SKM-1 (cell line): Measurements from ENCODE around the gene PRR14L.
"Not testable (repeated sequence)": the region's sequence is repeated elsewhere in the genome, so short reads cannot be mapped to it uniquely, and the experiment has no call there.

Experiments used
- DNase-seq: peaks from one replicate; lab custom pipeline; 2025; ENCODE audit not compliant: unreplicated experiment; lab: John Stamatoyannopoulos, UW

The PRR14L gene

GRCh38 chr22:31742115-31742514 is 7.8 kb downstream of the PRR14L start:
- DNase-seq: no peak

GRCh38 chr22:31740314-31740713 is 9.6 kb downstream of the PRR14L start:
- DNase-seq: not testable (repeated sequence)

GRCh38 chr22:31739795-31740201 is 10.1 kb downstream of the PRR14L start:
- DNase-seq: no peak

GRCh38 chr22:31738566-31738965 is 11.4 kb downstream of the PRR14L start:
- DNase-seq: no peak

GRCh38 chr22:31737932-31738331 is 12.0 kb downstream of the PRR14L start:
- DNase-seq: no peak

- no peak for DNase-seq
Observed at GRCh38 chr22:31736458-31736857, 13.5 kb downstream of the PRR14L start.

- no peak for DNase-seq
Observed at GRCh38 chr22:31734512-31734911, 15.4 kb downstream of the PRR14L start.

GRCh38 chr22:31733580-31734079 is 16.3 kb downstream of the PRR14L start:
- no peak for DNase-seq

GRCh38 chr22:31732089-31732829 is 17.7 kb downstream of the PRR14L start:
- DNase-seq: no peak

- no peak for DNase-seq
Observed at GRCh38 chr22:31730344-31730711, 19.6 kb downstream of the PRR14L start.

GRCh38 chr22:31728857-31729256 is 21.1 kb downstream of the PRR14L start:
- no peak for DNase-seq

- no peak for DNase-seq
Observed at GRCh38 chr22:31726692-31727091, 23.2 kb downstream of the PRR14L start.

GRCh38 chr22:31723723-31724122 is 26.2 kb downstream of the PRR14L start:
- no peak for DNase-seq

- DNase-seq: no peak
Observed at GRCh38 chr22:31719850-31720471, 30.0 kb downstream of the PRR14L start.

GRCh38 chr22:31715147-31715778 is 34.7 kb downstream of the PRR14L start:
- no peak for DNase-seq

- not testable (repeated sequence) for DNase-seq
Observed at GRCh38 chr22:31711226-31711625, 38.7 kb downstream of the PRR14L start.

- DNase-seq: no peak
Observed at GRCh38 chr22:31707519-31707918, 42.4 kb downstream of the PRR14L start.

GRCh38 chr22:31695423-31695822 is 54.5 kb downstream of the PRR14L start:
- DNase-seq: peak; percentile 58

GRCh38 chr22:31694046-31694445 is 55.9 kb downstream of the PRR14L start:
- DNase-seq: not testable (repeated sequence)

GRCh38 chr22:31692186-31692886 is 57.6 kb downstream of the PRR14L start:
- no peak for DNase-seq

- no peak for DNase-seq
Observed at GRCh38 chr22:31691408-31691807, 58.5 kb downstream of the PRR14L start.
